HG03342 (cell line): ENCODE results near the gene TTC19.

Source experiments
- ATAC-seq: cut with Tn5 transposase; IDR thresholded peaks from one replicate; pipeline ENCODE4 v1.9.1; 2021; ENCODE audit warnings: mild to moderate bottlenecking, moderate library complexity; ENCODE audit not compliant: unreplicated experiment

Gene TTC19

DNA sequence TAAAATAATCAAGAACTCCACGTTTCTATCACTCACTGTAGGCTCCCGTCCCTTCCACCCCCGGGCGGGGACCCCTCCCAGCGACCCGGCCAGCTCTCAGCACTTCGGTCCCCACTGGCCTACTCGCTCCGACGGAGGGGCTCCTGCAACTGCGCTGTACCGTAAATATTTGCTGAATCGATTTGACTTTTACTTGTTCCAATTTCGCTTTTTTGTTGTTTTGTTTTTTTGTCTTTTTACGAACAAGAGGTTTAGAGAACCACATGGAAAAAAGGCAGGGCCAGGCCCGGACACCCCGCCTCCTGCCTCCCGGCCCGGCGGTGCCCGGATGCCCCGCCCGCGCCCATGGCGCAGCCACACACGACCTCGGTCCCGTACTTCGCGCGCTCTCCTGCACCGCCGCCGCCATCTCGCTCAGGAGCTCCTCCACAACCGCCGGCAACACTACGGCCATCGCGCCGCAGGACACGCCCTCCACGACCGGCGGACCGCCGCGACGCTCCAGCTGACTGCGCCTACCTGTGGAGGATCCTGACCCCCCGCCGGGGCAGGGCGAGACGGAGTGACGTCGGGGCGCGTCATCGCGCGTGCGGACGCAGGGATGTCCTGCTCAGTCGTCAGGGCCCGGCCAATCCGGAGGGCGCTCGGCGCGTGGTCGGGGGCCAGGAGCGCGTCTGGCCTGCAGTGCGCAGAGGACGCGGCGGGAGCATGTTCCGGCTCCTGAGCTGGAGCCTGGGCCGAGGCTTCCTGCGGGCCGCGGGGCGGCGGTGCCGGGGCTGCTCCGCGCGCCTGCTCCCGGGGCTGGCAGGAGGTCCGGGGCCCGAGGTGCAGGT is at the start of gene TTC19, which contains the start of gene ZSWIM7:
Gene TTC19 (plus strand): TSS at position 684 of the 833 bp plus-strand sequence. CDS start 25 bp downstream, at position 709.
Gene ZSWIM7 (minus strand): TSS at position 564 of the 833 bp plus-strand sequence. CDS start 110 bp downstream, at position 454.
- peak; percentile 91 for ATAC-seq

DNA sequence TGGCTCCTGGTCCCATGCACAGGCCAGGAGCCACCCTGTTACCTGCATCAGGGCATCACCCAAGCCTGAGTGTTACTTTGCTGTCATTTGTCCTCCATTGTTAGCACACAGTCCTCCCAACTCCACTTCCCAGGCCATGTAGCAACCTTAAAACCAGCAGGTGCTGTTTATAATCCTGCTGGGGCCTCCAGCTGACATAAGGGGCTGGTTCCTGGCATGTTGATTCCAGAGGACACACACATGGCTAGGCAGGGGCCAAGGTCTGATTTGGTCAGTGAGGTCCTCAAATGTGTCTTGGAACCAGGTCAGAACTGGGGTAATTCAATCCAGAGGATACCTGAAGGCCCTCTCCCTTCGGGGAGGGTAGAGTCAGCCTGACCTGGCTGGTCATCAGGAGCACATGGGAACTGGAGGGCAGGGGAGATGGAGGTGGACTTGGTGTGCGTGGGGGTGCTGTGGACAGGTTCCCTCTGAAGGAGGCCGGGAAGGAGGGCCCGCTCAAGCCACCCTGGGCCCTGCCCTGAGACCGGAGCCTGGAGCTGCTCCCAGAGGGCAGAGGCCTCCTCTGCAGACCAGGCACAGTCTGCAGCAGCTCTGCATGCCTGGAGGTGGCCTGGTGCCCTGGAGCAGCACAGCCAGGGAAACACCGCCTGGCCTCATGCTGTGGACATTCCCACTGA is 48.1 kb upstream of the TTC19 start:
- ATAC-seq = no peak

GRCh38 chr17:15952048-15952532 is 47.5 kb upstream of the TTC19 start:
- no peak for ATAC-seq

- ATAC-seq = no peak
Observed at GRCh38 chr17:15952916-15953790, 46.5 kb upstream of the TTC19 start.

- ATAC-seq = no peak
Observed at GRCh38 chr17:15954222-15954621, 45.4 kb upstream of the TTC19 start.

DNA sequence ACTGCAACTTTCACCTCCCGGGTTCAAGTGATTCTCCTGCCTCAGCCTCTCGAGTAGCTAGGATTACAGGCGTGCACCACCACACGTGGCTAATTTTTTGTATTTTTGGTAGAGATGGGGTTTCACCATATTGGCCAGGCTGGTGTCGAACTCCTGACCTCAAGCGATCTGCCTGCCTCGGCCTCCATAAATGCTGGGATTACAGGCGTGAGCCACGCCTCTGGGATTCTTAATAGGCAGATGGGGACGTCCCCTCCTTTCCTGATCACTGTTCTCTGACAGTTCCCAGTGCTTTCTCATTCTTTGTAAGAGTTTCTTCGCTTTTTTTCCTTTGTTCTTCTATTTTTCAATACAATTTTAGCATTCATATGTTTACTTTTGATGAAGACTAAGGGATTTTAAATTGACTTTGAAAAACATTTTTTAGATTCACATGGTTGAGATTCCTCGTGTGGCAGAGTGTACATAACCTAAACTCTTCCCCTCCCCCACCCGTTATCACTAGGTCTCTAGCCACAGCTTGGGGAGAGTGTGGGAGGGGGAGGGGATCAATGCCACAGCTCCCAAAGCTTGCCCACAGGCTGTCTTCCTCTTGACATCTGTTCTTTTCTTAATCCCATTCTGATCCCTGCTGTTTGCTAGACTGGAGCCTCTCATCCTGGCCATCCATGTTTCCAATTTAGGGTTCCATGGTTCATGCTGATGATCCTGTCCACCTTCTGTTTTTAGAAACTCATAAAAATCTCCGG is 43.7 kb upstream of the TTC19 start:
- no peak for ATAC-seq

DNA sequence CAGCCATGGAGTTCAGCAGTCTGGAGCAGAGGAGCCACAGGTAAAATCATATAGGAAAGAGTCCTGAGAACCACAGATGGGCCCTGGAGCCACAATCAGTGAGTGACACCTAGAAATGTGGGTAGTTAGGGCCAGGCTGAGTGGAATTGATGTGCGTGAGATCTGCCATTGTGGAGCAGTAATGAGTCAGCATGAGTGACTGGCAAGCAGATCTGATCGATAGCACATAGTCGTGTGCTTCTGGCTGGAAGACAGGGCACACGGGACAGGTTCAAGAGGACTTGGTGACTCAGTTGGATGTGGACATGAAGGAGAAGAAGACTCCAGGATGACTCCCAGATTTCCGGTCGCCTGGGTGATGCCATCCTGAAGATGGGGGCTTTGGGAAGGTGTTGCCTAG is 42.4 kb upstream of the TTC19 start:
- no peak for ATAC-seq

GRCh38 chr17:15957608-15958307 is 41.9 kb upstream of the TTC19 start:
- ATAC-seq = no peak

- no peak for ATAC-seq
Observed at GRCh38 chr17:15958484-15958854, 41.2 kb upstream of the TTC19 start.

GRCh38 chr17:15963670-15964110 is 35.9 kb upstream of the TTC19 start:
- ATAC-seq = no peak

GRCh38 chr17:15965528-15965927 is 34.1 kb upstream of the TTC19 start:
- no peak for ATAC-seq

DNA sequence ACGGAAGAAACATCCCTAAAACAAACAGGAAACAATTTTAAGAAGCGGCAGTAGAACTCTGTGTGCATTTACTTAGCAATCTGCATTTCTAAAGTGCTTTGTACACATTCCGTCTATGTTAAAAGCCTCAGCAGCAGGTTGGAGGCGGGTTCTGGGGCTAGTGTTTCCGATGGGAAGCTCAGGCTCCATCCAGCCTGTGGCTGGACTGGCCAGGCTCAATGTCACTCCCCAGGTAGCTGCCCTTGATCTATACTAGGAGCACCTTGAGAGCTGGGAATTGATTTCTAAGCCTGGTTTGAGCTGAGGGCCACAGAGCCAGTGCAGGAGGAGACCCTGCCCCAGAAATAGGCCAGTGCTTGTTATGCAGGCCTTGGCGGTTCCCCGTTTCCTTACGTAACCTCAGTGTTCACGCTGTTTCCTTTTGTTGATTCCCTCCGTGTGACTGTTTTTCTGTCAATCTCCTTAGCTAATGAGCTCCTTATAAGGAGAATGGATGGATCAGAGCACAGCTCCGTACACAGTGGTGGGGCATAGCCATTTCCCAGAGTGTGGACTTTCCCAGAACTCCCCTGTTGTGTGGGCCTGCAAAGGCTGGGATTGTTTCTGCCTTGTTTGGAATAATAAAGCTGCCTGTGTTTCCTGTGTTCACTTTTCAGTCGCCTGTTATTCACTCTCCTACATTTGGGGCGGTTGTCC is 33.3 kb upstream of the TTC19 start:
- no peak for ATAC-seq

DNA sequence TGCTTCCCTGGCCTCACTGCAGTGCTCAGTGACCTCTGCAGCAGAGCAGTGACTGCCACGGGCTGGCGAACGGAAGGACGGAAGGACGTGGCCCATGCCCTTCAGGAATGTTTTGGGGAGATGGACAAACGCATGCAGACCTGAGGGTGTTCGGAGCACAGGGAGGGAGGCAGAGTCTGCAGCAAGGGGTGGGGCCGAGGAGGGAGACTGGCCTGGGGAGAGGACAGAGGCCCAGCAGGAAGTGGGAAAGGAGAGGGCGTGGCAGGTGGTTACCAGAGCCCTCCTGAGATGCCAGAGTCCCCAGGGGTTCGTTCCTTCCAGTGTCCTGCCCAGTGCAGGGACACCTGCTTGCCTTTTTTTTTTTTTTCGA is 32.8 kb upstream of the TTC19 start:
- ATAC-seq = no peak

DNA sequence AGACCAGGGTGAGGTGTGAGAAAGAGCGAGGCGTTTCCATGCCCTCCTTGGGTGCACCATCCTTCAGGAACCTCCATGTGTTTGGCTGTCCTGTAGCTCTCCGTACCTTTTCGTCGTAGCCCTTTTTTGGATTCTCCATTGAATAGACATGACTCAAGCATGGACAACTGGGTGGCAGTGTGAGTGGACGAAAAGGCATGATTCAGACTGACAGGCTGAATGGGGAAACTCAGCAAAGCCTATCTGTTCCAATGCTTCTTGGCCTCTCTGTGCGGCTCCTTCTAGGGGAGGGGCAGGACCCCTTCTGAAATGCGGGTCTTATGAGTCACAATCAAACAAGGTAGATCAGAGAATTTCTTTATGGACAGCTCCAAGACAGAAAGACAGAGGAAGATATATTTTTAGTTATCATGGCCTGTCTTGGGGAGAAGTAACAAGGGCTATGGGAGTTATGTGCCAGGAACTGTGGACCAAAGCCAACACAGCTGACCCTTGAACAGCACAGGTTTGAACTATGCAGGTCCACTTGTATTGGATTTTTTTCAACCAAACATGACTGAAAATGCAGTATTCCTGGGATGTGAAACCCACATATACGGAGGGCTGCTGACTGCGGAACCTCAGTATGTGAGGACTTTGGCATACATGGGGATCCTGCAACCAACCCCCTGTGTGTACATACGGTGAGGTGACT is 31.8 kb upstream of the TTC19 start:
- ATAC-seq = no peak

DNA sequence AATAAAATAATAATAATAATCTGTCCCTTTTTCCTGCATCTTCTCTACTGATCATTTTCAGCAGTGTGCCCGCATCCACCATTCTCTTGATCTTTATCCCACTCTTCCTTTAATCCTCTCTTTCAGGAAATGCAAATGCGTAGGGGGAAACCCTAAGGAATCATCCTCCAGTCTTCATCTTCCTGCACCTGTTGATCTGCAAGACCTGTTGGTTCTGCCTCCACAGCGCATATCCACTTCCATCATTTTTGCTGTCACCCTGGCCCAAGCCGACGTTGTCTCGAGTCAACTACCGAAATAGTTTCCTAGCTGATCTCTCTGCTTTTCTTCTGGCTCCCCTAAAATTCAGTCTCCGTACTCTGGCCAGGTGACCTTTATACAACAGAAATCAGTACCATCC is 30.2 kb upstream of the TTC19 start:
- no peak for ATAC-seq

GRCh38 chr17:15970500-15970899 is 29.1 kb upstream of the TTC19 start:
- ATAC-seq = no peak

- no peak for ATAC-seq
Observed at GRCh38 chr17:15971098-15971678, 28.4 kb upstream of the TTC19 start.

GRCh38 chr17:15971882-15972281 is 27.7 kb upstream of the TTC19 start:
- ATAC-seq = no peak
